ENCODE results near the gene FHIT.

Gene FHIT

GRCh38 chr3:61015859-61016258 is 235.4 kb downstream of the FHIT start:
- Histone ChIP-seq H3K9me3 (no peaks in the 10 kb centered on the region), H3K27ac (no peak overlapping the region), H3K4me3 (no peak overlapping the region), H3K4me1 (no peaks in the 10 kb centered on the region), H3K36me3 (no peaks in the 10 kb centered on the region), H3K27me3 (no peaks in the 10 kb centered on the region)
- TF ChIP-seq CTCF (IDR thresholded peaks at IDR 0.05): no peak
- DNase-seq: no peak
- intact Hi-C loops (cut with DNase I; ENCODE audit: low total_unique reads): no loop called here

GRCh38 chr3:61015408-61015807 is 235.8 kb downstream of the FHIT start:
- no peak overlapping the region for H3K4me3 ChIP-seq
- no peak for TF ChIP-seq CTCF (IDR thresholded peaks at IDR 0.05)
- H3K27ac ChIP-seq: no peak overlapping the region
- no peak for DNase-seq
- H3K9me3 ChIP-seq: no peaks in the 10 kb centered on the region
- H3K4me1 ChIP-seq: no peaks in the 10 kb centered on the region
- H3K27me3 ChIP-seq: no peaks in the 10 kb centered on the region
- intact Hi-C loops (cut with DNase I; ENCODE audit: low total_unique reads): no loop called here
- no peaks in the 10 kb centered on the region for H3K36me3 ChIP-seq

- intact Hi-C loops (cut with DNase I; ENCODE audit: low total_unique reads): no loop called here
- H3K27me3 ChIP-seq: no peaks in the 10 kb centered on the region
- TF ChIP-seq CTCF (IDR thresholded peaks at IDR 0.05): no peak
- H3K4me1 ChIP-seq: no peaks in the 10 kb centered on the region
- no peak overlapping the region for H3K4me3 ChIP-seq
- H3K27ac ChIP-seq: no peak overlapping the region
- H3K9me3 ChIP-seq: no peaks in the 10 kb centered on the region
- DNase-seq: peak in 1 of 2 donors; percentile 24
- no peaks in the 10 kb centered on the region for H3K36me3 ChIP-seq
These were observed 242.3 kb downstream of the FHIT start for GRCh38 chr3:61008998-61009380.

GRCh38 chr3:61008153-61008997 is 242.9 kb downstream of the FHIT start:
- no peak for DNase-seq

GRCh38 chr3:61005591-61005990 is 245.7 kb downstream of the FHIT start:
- intact Hi-C loops (cut with DNase I; ENCODE audit: low total_unique reads): no loop called here
- no peak overlapping the region for H3K27ac ChIP-seq
- no peaks in the 10 kb centered on the region for H3K36me3 ChIP-seq
- no peak for TF ChIP-seq CTCF (IDR thresholded peaks at IDR 0.05)
- DNase-seq: no peak
- H3K4me1 ChIP-seq: no peaks in the 10 kb centered on the region
- H3K4me3 ChIP-seq: no peak overlapping the region
- no peaks in the 10 kb centered on the region for H3K27me3 ChIP-seq
- H3K9me3 ChIP-seq: no peaks in the 10 kb centered on the region

More at GRCh38 chr3:61008153-61008997, 242.9 kb downstream of the FHIT start:
- no peaks in the 10 kb centered on the region for H3K27me3 ChIP-seq
- no peaks in the 10 kb centered on the region for H3K9me3 ChIP-seq
- H3K27ac ChIP-seq: no peak overlapping the region
- intact Hi-C loops (cut with DNase I; ENCODE audit: low total_unique reads): no loop called here
- H3K4me3 ChIP-seq: no peak overlapping the region
- H3K36me3 ChIP-seq: no peaks in the 10 kb centered on the region
- no peaks in the 10 kb centered on the region for H3K4me1 ChIP-seq
- no peak for TF ChIP-seq CTCF (IDR thresholded peaks at IDR 0.05)

Data from tibial artery (tissue), 4 donors.